Skeletal muscle tissue (tissue), 4 donors: ENCODE measurements around the gene SLC6A20. TPM values are rescaled to one million over a fixed set of nuclear protein-coding genes. Genes with fewer than 3 reads are reported as not detected.

ENCODE experiments used
- H3K27ac ChIP-seq: one replicate; pipeline ENCODE4 v1.7.0; 2013; ENCODE audit warnings: mild to moderate bottlenecking, low read depth, low read length, inconsistent platforms
- H3K27me3 ChIP-seq, 3 donors: one replicate each; pipeline ENCODE4 v1.7.0; 2013; ENCODE audit warnings: low read length in 3 of 3; ENCODE audit not compliant: control insufficient read depth in 3 of 3, insufficient read depth in 3 of 3
- H3K36me3 ChIP-seq, 3 donors: one replicate each; pipeline ENCODE4 v1.7.0; 2013; ENCODE audit warnings: low read length in 3 of 3; ENCODE audit not compliant: control insufficient read depth in 3 of 3, insufficient read depth in 3 of 3
- H3K4me1 ChIP-seq, 3 donors: one replicate each; pipeline ENCODE4 v1.7.0; 2013; ENCODE audit warnings: low read length in 3 of 3, mild to moderate bottlenecking in 3 of 3; ENCODE audit not compliant: control insufficient read depth in 3 of 3, insufficient read depth in 3 of 3
- H3K4me3 ChIP-seq, 3 donors: one replicate each; pipeline ENCODE4 v1.7.0; 2013; ENCODE audit warnings: low read length in 3 of 3
- H3K9ac ChIP-seq, 3 donors: one replicate each; pipeline ENCODE4 v1.7.0; 2013; ENCODE audit warnings: low read length in 3 of 3, mild to moderate bottlenecking in 3 of 3, moderate library complexity in 2 of 3, low read depth in 1 of 3
- H3K9me3 ChIP-seq, 3 donors: one replicate each; pipeline ENCODE4 v1.7.0; 2013; ENCODE audit warnings: low read length in 3 of 3; ENCODE audit not compliant: control insufficient read depth in 3 of 3
- total RNA-seq: library from RNA; depleted of rRNA; stranded (reverse); fragments of >200 nt; gene quantifications from one replicate; pipeline ENCODE4 v1.2.3, GENCODE V29; 2014
- donor health status: Osteomylitis.

SLC6A20 gene
- total RNA-seq, 1 donor from 2014 or later, result under 0.01 TPM

- no peak overlapping the region for H3K27ac ChIP-seq
- H3K27me3 ChIP-seq, result peaks cover 0 to 9% (median 4%) of the 10 kb centered on the region in 3 donors
- no peaks in the 10 kb centered on the region for H3K36me3 ChIP-seq
- H3K4me3 ChIP-seq, result no peak overlapping the region
- no peaks in the 10 kb centered on the region for H3K9me3 ChIP-seq
- peaks cover 0 to 6% (median 2%) of the 10 kb centered on the region in 3 donors for H3K4me1 ChIP-seq
- H3K9ac ChIP-seq, result no peak overlapping the region
Measured at GRCh38 chr3:45803252-45803935, 7.1 kb upstream of the SLC6A20 start.

- H3K4me1 ChIP-seq, result no peaks in the 10 kb centered on the region
- peaks cover 1 to 16% (median 16%) of the 10 kb centered on the region in 3 donors for H3K27me3 ChIP-seq
- no peaks in the 10 kb centered on the region for H3K36me3 ChIP-seq
- H3K4me3 ChIP-seq, result no peak overlapping the region
- H3K9ac ChIP-seq, result no peak overlapping the region
- H3K9me3 ChIP-seq, result no peaks in the 10 kb centered on the region
- no peak overlapping the region for H3K27ac ChIP-seq
Measured at GRCh38 chr3:45802146-45802545, 5.8 kb upstream of the SLC6A20 start.

GRCh38 chr3:45800611-45801010 lies 4.3 kb upstream of the SLC6A20 start:
- peaks cover 8 to 12% (median 12%) of the 10 kb centered on the region in 3 donors for H3K4me1 ChIP-seq
- no peaks in the 10 kb centered on the region for H3K36me3 ChIP-seq
- H3K27me3 ChIP-seq, result peaks cover 15 to 31% (median 31%) of the 10 kb centered on the region in 3 donors

GRCh38 chr3:45799586-45799985 lies 3.2 kb upstream of the SLC6A20 start:
- Histone ChIP-seq H3K4me1 (peaks cover 8 to 12% (median 12%) of the 10 kb centered on the region in 3 donors), H3K27me3 (peaks cover 18 to 37% (median 36%) of the 10 kb centered on the region in 3 donors), H3K9me3 (no peaks in the 10 kb centered on the region), H3K36me3 (no peaks in the 10 kb centered on the region), H3K4me3 (no peak overlapping the region), H3K27ac (no peak overlapping the region), H3K9ac (no peak overlapping the region)

More at GRCh38 chr3:45800611-45801010, 4.3 kb upstream of the SLC6A20 start:
- H3K9me3 ChIP-seq, result no peaks in the 10 kb centered on the region
- H3K9ac ChIP-seq, result no peak overlapping the region
- no peak overlapping the region for H3K4me3 ChIP-seq
- H3K27ac ChIP-seq, result no peak overlapping the region

- H3K4me3 ChIP-seq, result no peak overlapping the region
- no peak overlapping the region for H3K9ac ChIP-seq
- no peaks in the 10 kb centered on the region for H3K36me3 ChIP-seq
- H3K9me3 ChIP-seq, result no peaks in the 10 kb centered on the region
- peaks cover 26 to 43% (median 37%) of the 10 kb centered on the region in 3 donors for H3K27me3 ChIP-seq
- no peak overlapping the region for H3K27ac ChIP-seq
- H3K4me1 ChIP-seq, result peaks cover 8 to 12% (median 12%) of the 10 kb centered on the region in 3 donors
Measured at GRCh38 chr3:45798034-45798433, 1.7 kb upstream of the SLC6A20 start.

GRCh38 chr3:45796902-45797637 lies 734 bp upstream of the SLC6A20 start:
- Histone ChIP-seq H3K27me3 (peaks cover 26 to 43% (median 37%) of the 10 kb centered on the region in 3 donors), H3K9ac (peak overlapping the region in 1 of 3 donors; percentile 33), H3K27ac (no peak overlapping the region), H3K9me3 (no peaks in the 10 kb centered on the region), H3K36me3 (no peaks in the 10 kb centered on the region), H3K4me3 (peak overlapping the region in 1 of 3 donors; percentile 66), H3K4me1 (peaks cover 8 to 12% (median 12%) of the 10 kb centered on the region in 3 donors)

GRCh38 chr3:45795509-45795881 lies 841 bp downstream of the SLC6A20 start:
- Histone ChIP-seq H3K9me3 (peaks cover 0 to 2% (median 0%) of the 10 kb centered on the region in 3 donors), H3K27me3 (peaks cover 26 to 43% (median 37%) of the 10 kb centered on the region in 3 donors), H3K9ac (no peak overlapping the region), H3K27ac (no peak overlapping the region), H3K4me1 (peaks cover 8 to 12% (median 12%) of the 10 kb centered on the region in 3 donors), H3K4me3 (peak overlapping the region in 2 of 3 donors; percentile 55 to 76), H3K36me3 (no peaks in the 10 kb centered on the region)

- Histone ChIP-seq H3K36me3 (no peaks in the 10 kb centered on the region), H3K9me3 (peaks cover 0 to 3% (median 0%) of the 10 kb centered on the region in 3 donors), H3K9ac (no peak overlapping the region), H3K4me1 (peaks cover 8 to 12% (median 12%) of the 10 kb centered on the region in 3 donors), H3K27ac (no peak overlapping the region), H3K4me3 (no peak overlapping the region), H3K27me3 (peaks cover 26 to 41% (median 37%) of the 10 kb centered on the region in 3 donors)
Measured at GRCh38 chr3:45794660-45795059, 1.7 kb downstream of the SLC6A20 start.

- Histone ChIP-seq H3K9me3 (peaks cover 0 to 3% (median 0%) of the 10 kb centered on the region in 3 donors), H3K27me3 (peaks cover 26 to 38% (median 37%) of the 10 kb centered on the region in 3 donors), H3K4me3 (no peak overlapping the region), H3K4me1 (peaks cover 8 to 12% (median 12%) of the 10 kb centered on the region in 3 donors), H3K9ac (no peak overlapping the region), H3K36me3 (no peaks in the 10 kb centered on the region), H3K27ac (no peak overlapping the region)
Measured at GRCh38 chr3:45794177-45794560, 2.2 kb downstream of the SLC6A20 start.
